CD14-positive monocyte (primary cell): Measurements from ENCODE around the gene KIR3DL1. TPM values are rescaled to one million over a fixed set of nuclear protein-coding genes. Genes with fewer than 3 reads are reported as not detected.
"Not testable (repeated sequence)": the region's sequence is repeated elsewhere in the genome, so short reads cannot be mapped to it uniquely, and the experiment has no call there.

Experiments
- DNase-seq, 3 donors: peaks; one replicate each; pipeline ENCODE4 v3.0.0-alpha.2; 2011 to 2022
- H2AFZ ChIP-seq: 2 replicates; pipeline ENCODE4 v1.6.0; 2012; ENCODE audit warnings: mild to moderate bottlenecking, low read depth, low read length, inconsistent platforms; ENCODE audit not compliant: insufficient read depth, poor library complexity, severe bottlenecking
- H3K27ac ChIP-seq, 2 donors: 1 replicate in 1 of 2; 2 replicates in 1 of 2; pipeline ENCODE4 v1.5.1; 2012 to 2013; ENCODE audit warnings: low read length in 2 of 2, control low read depth in 1 of 2, inconsistent platforms in 1 of 2, low read depth in 1 of 2, mild to moderate bottlenecking in 1 of 2
- H3K27me3 ChIP-seq, 2 donors: one replicate each; pipeline versions ENCODE4 v1.6.0 to v1.6.1; 2011 to 2013; ENCODE audit warnings: low read length in 2 of 2; ENCODE audit not compliant: control insufficient read depth in 2 of 2, insufficient read depth in 2 of 2
- H3K36me3 ChIP-seq, 2 donors: replicated peaks in 1 of 2; 1 replicate in 1 of 2; 2 replicates in 1 of 2; pipeline versions ENCODE4 v1.5.1 to v1.6.1; 2012 to 2013; ENCODE audit warnings: low read length in 2 of 2, control low read depth in 1 of 2, inconsistent platforms in 1 of 2, mild to moderate bottlenecking in 1 of 2; ENCODE audit not compliant: insufficient read depth in 2 of 2, control insufficient read depth in 1 of 2
- H3K4me1 ChIP-seq, 2 donors: 1 replicate in 1 of 2; 2 replicates in 1 of 2; pipeline versions ENCODE4 v1.5.1 to v1.6.1; 2012 to 2013; ENCODE audit warnings: low read length in 2 of 2, control low read depth in 1 of 2, inconsistent platforms in 1 of 2, mild to moderate bottlenecking in 1 of 2, moderate library complexity in 1 of 2; ENCODE audit not compliant: insufficient read depth in 2 of 2, control insufficient read depth in 1 of 2
- H3K4me2 ChIP-seq: replicated peaks from 2 replicates; pipeline ENCODE3; 2012; ENCODE audit warnings: low read length, moderate library complexity, mild to moderate bottlenecking; ENCODE audit not compliant: poor library complexity, severe bottlenecking; ENCODE audit errors: extremely low read depth
- H3K4me3 ChIP-seq, 3 experiments: fragments of 200-600 bp in 1 of 3; sonication (generic) in 1 of 3; replicated peaks in 1 of 3; 1 replicate in 2 of 3; 2 replicates in 1 of 3; pipeline ENCODE4 v1.5.1; 2011 to 2013; ENCODE audit warnings: low read length in 3 of 3, mild to moderate bottlenecking in 3 of 3, control low read depth in 2 of 3, low read depth in 2 of 3, inconsistent platforms in 1 of 3, moderate library complexity in 1 of 3
- H3K79me2 ChIP-seq: 2 replicates; pipeline ENCODE4 v1.6.0; 2012; ENCODE audit warnings: mild to moderate bottlenecking, control low read depth, inconsistent platforms, low read length, moderate library complexity; ENCODE audit not compliant: insufficient read depth
- H3K9ac ChIP-seq: 2 replicates; pipeline ENCODE4 v1.6.0; 2017; ENCODE audit warnings: low read length, mild to moderate bottlenecking; ENCODE audit not compliant: insufficient read depth, poor library complexity, severe bottlenecking
- H3K9me3 ChIP-seq, 2 donors: replicated peaks in 1 of 2; 1 replicate in 1 of 2; 2 replicates in 1 of 2; pipeline versions ENCODE4 v1.5.1 to v1.6.1; 2012 to 2013; ENCODE audit warnings: low read length in 2 of 2, control low read depth in 1 of 2; ENCODE audit not compliant: control insufficient read depth in 1 of 2, insufficient read depth in 1 of 2
- H4K20me1 ChIP-seq: 2 replicates; pipeline ENCODE4 v1.6.0; 2012; ENCODE audit warnings: mild to moderate bottlenecking, low read length, control low read depth, moderate library complexity; ENCODE audit not compliant: insufficient read depth
- H3K27ac Mint-ChIP-seq, 7 donors: one replicate each; pipeline ENCODE4 v1.8.0; 2020; ENCODE audit warnings: mild to moderate bottlenecking in 7 of 7, mixed read lengths in 7 of 7, moderate library complexity in 6 of 7, inconsistent platforms in 2 of 7
- H3K27me3 Mint-ChIP-seq, 3 donors: one replicate each; pipeline ENCODE4 v1.8.0; 2021 to 2022; ENCODE audit warnings: low read depth in 3 of 3, mild to moderate bottlenecking in 3 of 3, mixed read lengths in 3 of 3, moderate library complexity in 3 of 3, inconsistent platforms in 1 of 3
- H3K36me3 Mint-ChIP-seq, 2 donors: one replicate each; pipeline ENCODE4 v1.8.0; 2020; ENCODE audit warnings: mixed read lengths in 2 of 2, inconsistent platforms in 1 of 2, mild to moderate bottlenecking in 1 of 2
- H3K4me1 Mint-ChIP-seq: one replicate; pipeline ENCODE4 v1.8.0; 2020; ENCODE audit warnings: mild to moderate bottlenecking, mixed read lengths
- H3K4me3 Mint-ChIP-seq, 2 donors: one replicate each; pipeline ENCODE4 v1.8.0; 2020; ENCODE audit warnings: mild to moderate bottlenecking in 2 of 2, mixed read lengths in 2 of 2, moderate library complexity in 1 of 2
- H3K9me3 Mint-ChIP-seq, 7 donors: one replicate each; pipeline ENCODE4 v1.8.0; 2020 to 2022; ENCODE audit warnings: mixed read lengths in 7 of 7, mild to moderate bottlenecking in 6 of 7, moderate library complexity in 6 of 7, inconsistent platforms in 2 of 7
- WGBS: methylation state at CpG from one replicate; pipeline ENCODE4 v1.1.5; 2013; ENCODE audit warnings: missing lambda C conversion rate; ENCODE audit not compliant: insufficient coverage; 5-methylcytosine and 5-hydroxymethylcytosine counted together
- intact Hi-C, 2 donors: fragments of 100-400 bp; cut with micrococcal nuclease; formaldehyde crosslinking; loops; one replicate each; pipeline versions ENCODE4 v1.15.0 to v1.15.1; 2023
- polyA plus RNA-seq, 3 donors: library from polyadenylated mRNA; depleted of rRNA in 1 of 3; unstranded in 2 of 3; stranded (reverse) in 1 of 3; fragments of 300-500 nt in 2 of 3; fragments of >200 nt in 1 of 3; fragmentation: Illumina TruSeq in 2 of 3; gene quantifications; 1 replicate in 2 of 3; 2 replicates in 1 of 3; pipeline ENCODE4 v1.2.3, GENCODE V29; 2012 to 2021
- TF ChIP-seq, protein P1 (sequence below): fragments of 200-600 bp; IDR thresholded peaks from one replicate; pipeline ENCODE4 v1.8.0; 2022; ENCODE audit warnings: antibody characterized with exemption, mild to moderate bottlenecking

The KIR3DL1 gene
- polyA plus RNA-seq, 3 donors: 0.15 TPM; not detected in 2

DNA sequence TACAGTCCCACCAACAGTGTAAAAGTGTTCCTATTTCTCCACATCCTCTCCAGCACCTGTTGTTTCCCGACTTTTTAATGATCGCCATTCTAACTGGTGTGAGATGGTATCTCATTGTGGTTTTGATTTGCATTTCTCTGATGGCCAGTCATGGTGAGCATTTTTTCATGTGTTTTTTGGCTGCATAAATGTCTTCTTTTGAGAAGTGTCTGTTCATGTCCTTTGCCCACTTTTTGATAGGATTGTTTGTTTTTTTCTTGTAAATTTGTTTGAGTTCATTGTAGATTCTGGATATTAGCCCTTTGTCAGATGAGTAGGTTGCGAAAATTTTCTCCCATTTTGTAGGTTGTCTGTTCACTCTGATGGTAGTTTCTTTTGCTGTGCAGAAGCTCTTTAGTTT is 47.2 kb downstream of the KIR3DL1 start:
- peaks cover 28% of the 10 kb centered on the region for H3K4me1 Mint-ChIP-seq
- DNase-seq, H3K4me3 Mint-ChIP-seq, H3K79me2 ChIP-seq, H3K9me3 Mint-ChIP-seq, H2AFZ ChIP-seq, H3K4me2 ChIP-seq, H4K20me1 ChIP-seq, H3K27ac ChIP-seq, H3K36me3 ChIP-seq, H3K4me3 ChIP-seq, H3K27ac Mint-ChIP-seq, H3K9ac ChIP-seq, H3K36me3 Mint-ChIP-seq, intact Hi-C loops, H3K9me3 ChIP-seq: not testable (repeated sequence)
- no CpG with 5 or more reads among the region's 3 CpGs for WGBS
- H3K27me3 Mint-ChIP-seq: peaks cover 14 to 38% (median 22%) of the 10 kb centered on the region in 3 donors
- H3K27me3 ChIP-seq: peaks cover 8 to 13% of the 10 kb centered on the region in 2 donors
- H3K4me1 ChIP-seq: peaks cover 19 to 20% of the 10 kb centered on the region in 2 donors

DNA sequence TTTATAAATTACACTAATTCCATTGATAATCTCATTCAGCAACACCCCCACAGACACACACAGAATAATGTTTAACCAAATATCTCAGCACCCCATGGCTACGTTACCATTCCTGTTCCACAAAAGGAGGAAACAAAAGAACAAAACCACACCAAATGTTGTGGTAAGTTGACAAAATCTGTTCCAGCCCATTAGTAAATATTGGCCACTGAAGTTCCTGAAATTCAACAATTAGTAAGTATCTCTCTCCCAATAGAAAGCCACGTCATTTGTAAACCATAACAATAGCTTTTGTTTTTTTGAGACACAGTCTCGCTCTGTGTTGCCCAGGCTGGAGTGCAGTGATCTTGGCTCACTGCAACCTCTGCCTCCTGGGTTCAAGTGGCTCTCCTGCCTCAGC is 55.4 kb downstream of the KIR3DL1 start:
- no peaks in the 10 kb centered on the region for H3K36me3 ChIP-seq
- intact Hi-C loops: loop anchor here in 1 of 2 donors (10.0 kb wide), 1 partner anchor 77 kb away; no protein-coding TSS in a partner anchor

More for the DNA sequence above, 55.4 kb downstream of the KIR3DL1 start:
- peaks cover 12 to 23% of the 10 kb centered on the region in 2 donors for H3K36me3 Mint-ChIP-seq
- no peak overlapping the region for H3K9ac ChIP-seq
- peaks cover 5 to 15% (median 11%) of the 10 kb centered on the region in 3 donors for H3K27me3 Mint-ChIP-seq
- no peak overlapping the region for H3K4me3 ChIP-seq
- TF ChIP-seq, protein P1, sequence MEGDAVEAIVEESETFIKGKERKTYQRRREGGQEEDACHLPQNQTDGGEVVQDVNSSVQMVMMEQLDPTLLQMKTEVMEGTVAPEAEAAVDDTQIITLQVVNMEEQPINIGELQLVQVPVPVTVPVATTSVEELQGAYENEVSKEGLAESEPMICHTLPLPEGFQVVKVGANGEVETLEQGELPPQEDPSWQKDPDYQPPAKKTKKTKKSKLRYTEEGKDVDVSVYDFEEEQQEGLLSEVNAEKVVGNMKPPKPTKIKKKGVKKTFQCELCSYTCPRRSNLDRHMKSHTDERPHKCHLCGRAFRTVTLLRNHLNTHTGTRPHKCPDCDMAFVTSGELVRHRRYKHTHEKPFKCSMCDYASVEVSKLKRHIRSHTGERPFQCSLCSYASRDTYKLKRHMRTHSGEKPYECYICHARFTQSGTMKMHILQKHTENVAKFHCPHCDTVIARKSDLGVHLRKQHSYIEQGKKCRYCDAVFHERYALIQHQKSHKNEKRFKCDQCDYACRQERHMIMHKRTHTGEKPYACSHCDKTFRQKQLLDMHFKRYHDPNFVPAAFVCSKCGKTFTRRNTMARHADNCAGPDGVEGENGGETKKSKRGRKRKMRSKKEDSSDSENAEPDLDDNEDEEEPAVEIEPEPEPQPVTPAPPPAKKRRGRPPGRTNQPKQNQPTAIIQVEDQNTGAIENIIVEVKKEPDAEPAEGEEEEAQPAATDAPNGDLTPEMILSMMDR: no peak
- H3K4me1 ChIP-seq: peaks cover 46 to 47% of the 10 kb centered on the region in 2 donors
- peak overlapping the region; percentile 38 to 97 (median 85) for H3K27ac Mint-ChIP-seq
- H3K4me1 Mint-ChIP-seq: peaks cover 43% of the 10 kb centered on the region
- peaks cover 2 to 3% of the 10 kb centered on the region in 2 donors for H3K27me3 ChIP-seq
- peaks cover 28% of the 10 kb centered on the region for H3K79me2 ChIP-seq
- H3K9me3 Mint-ChIP-seq: peaks cover 0 to 5% (median 0%) of the 10 kb centered on the region in 7 donors
- peaks cover 12% of the 10 kb centered on the region for H4K20me1 ChIP-seq
- peak overlapping the region; percentile 41 to 76 for H3K27ac ChIP-seq
- no peak overlapping the region for H2AFZ ChIP-seq
- H3K9me3 ChIP-seq: no peaks in the 10 kb centered on the region
- peak; percentile 72 to 92 (median 78) for DNase-seq
- 0% methylated on average over 1 of the region's 3 CpGs for WGBS
- H3K4me2 ChIP-seq: no peak overlapping the region
- H3K4me3 Mint-ChIP-seq: peak overlapping the region in 1 of 2 donors; percentile 32
